Memory B cell (primary cell): ENCODE measurements around the gene MYO1A.

Source experiments
- ATAC-seq: fragments of 150-1000 bp; cut with Tn5 transposase; 2 replicates; pipeline ENCODE4 v1.10.0; 2021; ENCODE audit warnings: low read depth, mild to moderate bottlenecking, moderate library complexity
- DNase-seq, 2 donors: peaks; one replicate each; pipeline ENCODE4 v3.0.0; 2022; ENCODE audit warnings: low spot score in 2 of 2
- H3K27ac Mint-ChIP-seq: one replicate; pipeline ENCODE4 v1.8.0; 2022; ENCODE audit warnings: mild to moderate bottlenecking, moderate library complexity, mixed read lengths
- H3K27me3 Mint-ChIP-seq: one replicate; pipeline ENCODE4 v1.8.0; 2022; ENCODE audit warnings: mixed read lengths
- H3K36me3 Mint-ChIP-seq: one replicate; pipeline ENCODE4 v1.8.0; 2022; ENCODE audit warnings: mild to moderate bottlenecking, mixed read lengths
- H3K4me1 Mint-ChIP-seq: one replicate; pipeline ENCODE4 v1.8.0; 2022; ENCODE audit warnings: mixed read lengths
- H3K4me3 Mint-ChIP-seq: one replicate; pipeline ENCODE4 v1.8.0; 2022; ENCODE audit warnings: mild to moderate bottlenecking, moderate library complexity, mixed read lengths
- H3K9me3 Mint-ChIP-seq: one replicate; pipeline ENCODE4 v1.8.0; 2022; ENCODE audit warnings: mixed read lengths

Gene MYO1A

GRCh38 chr12:57047981-57048380, 1.9 kb downstream of the MYO1A start:
- Mint-ChIP-seq H3K4me3 (no peak overlapping the region), H3K9me3 (no peaks in the 10 kb centered on the region), H3K4me1 (peaks cover 22% of the 10 kb centered on the region), H3K36me3 (no peaks in the 10 kb centered on the region), H3K27ac (peak overlapping the region; percentile 68), H3K27me3 (peaks cover 1% of the 10 kb centered on the region)
- no peak for ATAC-seq
- DNase-seq = no peak

- H3K27ac Mint-ChIP-seq = peak overlapping the region; percentile 68
Measured at GRCh38 chr12:57046947-57047890, 2.7 kb downstream of the MYO1A start.

DNA sequence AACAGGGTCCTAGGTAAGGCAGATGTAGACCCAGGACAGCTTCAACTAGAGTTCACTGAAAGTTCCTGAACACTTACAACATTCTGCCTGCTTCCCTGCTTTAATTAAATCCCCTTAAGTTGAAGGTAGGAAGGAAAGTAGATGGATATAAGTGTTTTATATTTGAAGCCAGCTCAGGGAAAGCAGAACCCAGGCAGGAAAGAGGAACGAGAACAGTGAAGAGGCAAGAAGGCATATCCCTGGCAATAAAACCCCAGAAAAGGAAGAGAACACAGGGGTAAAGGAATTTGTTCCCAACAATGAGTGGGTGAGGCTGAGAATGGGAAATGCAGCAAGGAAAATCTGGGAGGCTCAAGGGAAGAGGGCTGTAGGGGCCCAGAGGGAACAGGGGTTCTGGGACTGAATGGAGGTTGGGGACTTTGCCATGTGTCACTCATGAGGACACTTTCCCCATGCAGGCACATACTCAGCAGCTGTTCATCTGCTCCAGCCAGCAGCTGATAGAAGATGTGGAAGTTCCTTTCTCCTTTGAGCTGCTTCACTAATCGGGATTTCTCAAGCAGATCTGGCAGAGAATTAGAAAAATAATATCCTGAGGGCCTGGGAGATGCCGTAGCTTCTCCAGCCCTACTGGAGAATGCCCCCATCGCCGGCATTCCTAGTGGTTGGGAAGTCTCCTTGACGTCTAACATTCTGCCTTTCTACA, 3.7 kb downstream of the MYO1A start:
- Mint-ChIP-seq H3K27ac (no peak overlapping the region), H3K4me1 (peaks cover 22% of the 10 kb centered on the region), H3K36me3 (no peaks in the 10 kb centered on the region), H3K4me3 (peak overlapping the region; percentile 73), H3K9me3 (no peaks in the 10 kb centered on the region), H3K27me3 (peaks cover 1% of the 10 kb centered on the region)
- no peak for DNase-seq
- ATAC-seq = no peak

More at GRCh38 chr12:57046947-57047890, 2.7 kb downstream of the MYO1A start:
- DNase-seq (no peak), ATAC-seq (peak; percentile 89)
- Mint-ChIP-seq H3K4me3 (peak overlapping the region; percentile 73), H3K4me1 (peaks cover 22% of the 10 kb centered on the region), H3K9me3 (no peaks in the 10 kb centered on the region), H3K36me3 (no peaks in the 10 kb centered on the region), H3K27me3 (peaks cover 1% of the 10 kb centered on the region)

DNA sequence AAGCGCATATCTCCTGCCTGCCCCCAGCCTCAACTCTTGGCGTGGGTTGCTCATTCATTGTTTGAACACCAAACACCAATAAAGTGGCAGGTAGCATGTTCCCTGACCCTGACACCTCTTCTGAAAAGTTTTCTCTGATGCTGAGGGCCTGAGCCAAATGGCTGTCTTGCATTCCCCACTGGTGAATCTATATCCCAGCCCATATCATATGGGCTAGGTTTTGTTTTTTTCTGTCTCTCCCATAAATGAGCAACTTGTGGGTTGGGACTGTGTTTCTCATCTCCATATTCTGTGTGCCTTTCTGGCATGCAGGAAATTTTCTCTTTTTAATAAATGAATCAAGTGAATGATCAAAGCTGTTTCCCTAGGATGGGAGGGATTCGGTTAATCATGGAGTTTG, 5.0 kb downstream of the MYO1A start:
- no peak for ATAC-seq
- H3K27me3 Mint-ChIP-seq = peaks cover 1% of the 10 kb centered on the region

GRCh38 chr12:57044468-57044867, 5.5 kb downstream of the MYO1A start:
- peaks cover 25% of the 10 kb centered on the region for H3K4me1 Mint-ChIP-seq
- H3K27me3 Mint-ChIP-seq = peaks cover 1% of the 10 kb centered on the region
- H3K9me3 Mint-ChIP-seq = no peaks in the 10 kb centered on the region
- no peak overlapping the region for H3K4me3 Mint-ChIP-seq
- no peak overlapping the region for H3K27ac Mint-ChIP-seq
- ATAC-seq (no peak), DNase-seq (no peak)
- H3K36me3 Mint-ChIP-seq = no peaks in the 10 kb centered on the region

More for the DNA sequence above, 5.0 kb downstream of the MYO1A start:
- Mint-ChIP-seq H3K4me3 (no peak overlapping the region), H3K27ac (no peak overlapping the region), H3K36me3 (no peaks in the 10 kb centered on the region), H3K9me3 (no peaks in the 10 kb centered on the region), H3K4me1 (peaks cover 25% of the 10 kb centered on the region)
- DNase-seq = no peak

DNA sequence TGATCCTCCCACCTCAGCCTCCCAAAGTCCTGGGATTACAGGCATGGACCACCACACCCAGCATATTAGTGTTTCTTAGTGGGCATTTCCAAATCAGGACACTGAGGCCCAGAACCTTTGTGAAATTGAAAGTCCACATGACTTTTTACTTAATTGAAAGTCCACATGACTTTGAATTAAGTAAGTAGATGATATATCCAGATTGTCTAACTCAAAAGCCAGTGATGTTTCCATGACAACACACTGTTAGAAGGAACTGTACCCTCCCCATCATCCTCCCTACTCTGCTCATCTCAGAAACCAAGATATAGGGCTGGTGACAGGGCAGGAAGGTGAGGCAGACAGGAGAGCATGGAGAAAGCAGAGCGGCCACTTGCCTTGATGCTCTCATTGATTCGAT, 7.2 kb downstream of the MYO1A start:
- Mint-ChIP-seq H3K27ac (no peak overlapping the region), H3K4me3 (no peak overlapping the region), H3K9me3 (no peaks in the 10 kb centered on the region), H3K4me1 (peaks cover 22% of the 10 kb centered on the region), H3K27me3 (peaks cover 1% of the 10 kb centered on the region), H3K36me3 (no peaks in the 10 kb centered on the region)
- no peak for ATAC-seq
- no peak for DNase-seq

DNA sequence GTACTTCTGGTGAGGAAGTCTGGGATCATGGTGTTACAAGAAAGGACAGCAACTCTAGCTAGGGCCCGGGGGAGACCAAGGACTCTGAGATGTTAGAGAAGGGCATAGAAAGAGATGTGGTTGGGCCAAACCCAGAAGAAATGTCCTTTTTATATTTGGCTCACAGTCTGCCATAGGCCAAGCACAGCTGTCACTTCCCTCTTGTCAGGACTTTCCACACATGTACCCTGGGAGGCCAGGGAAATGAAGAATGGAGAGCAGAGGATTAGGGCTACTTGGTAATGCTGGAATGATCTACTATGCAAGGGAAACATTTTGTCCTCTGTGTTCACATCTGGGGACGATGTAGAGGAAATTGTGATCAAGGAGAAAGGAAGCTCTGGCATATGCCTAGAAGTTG, 9.2 kb downstream of the MYO1A start:
- peaks cover 3% of the 10 kb centered on the region for H3K4me1 Mint-ChIP-seq
- peaks cover 1% of the 10 kb centered on the region for H3K27me3 Mint-ChIP-seq
- no peaks in the 10 kb centered on the region for H3K36me3 Mint-ChIP-seq
- no peak for DNase-seq
- ATAC-seq = no peak
- H3K4me3 Mint-ChIP-seq = no peak overlapping the region
- no peak overlapping the region for H3K27ac Mint-ChIP-seq
- H3K9me3 Mint-ChIP-seq = no peaks in the 10 kb centered on the region

GRCh38 chr12:57040211-57040610, 9.7 kb downstream of the MYO1A start:
- peaks cover 1% of the 10 kb centered on the region for H3K27me3 Mint-ChIP-seq
- no peak for DNase-seq
- no peaks in the 10 kb centered on the region for H3K9me3 Mint-ChIP-seq
- H3K27ac Mint-ChIP-seq = no peak overlapping the region
- peaks cover 2% of the 10 kb centered on the region for H3K4me1 Mint-ChIP-seq
- no peak overlapping the region for H3K4me3 Mint-ChIP-seq
- H3K36me3 Mint-ChIP-seq = no peaks in the 10 kb centered on the region
- no peak for ATAC-seq

DNA sequence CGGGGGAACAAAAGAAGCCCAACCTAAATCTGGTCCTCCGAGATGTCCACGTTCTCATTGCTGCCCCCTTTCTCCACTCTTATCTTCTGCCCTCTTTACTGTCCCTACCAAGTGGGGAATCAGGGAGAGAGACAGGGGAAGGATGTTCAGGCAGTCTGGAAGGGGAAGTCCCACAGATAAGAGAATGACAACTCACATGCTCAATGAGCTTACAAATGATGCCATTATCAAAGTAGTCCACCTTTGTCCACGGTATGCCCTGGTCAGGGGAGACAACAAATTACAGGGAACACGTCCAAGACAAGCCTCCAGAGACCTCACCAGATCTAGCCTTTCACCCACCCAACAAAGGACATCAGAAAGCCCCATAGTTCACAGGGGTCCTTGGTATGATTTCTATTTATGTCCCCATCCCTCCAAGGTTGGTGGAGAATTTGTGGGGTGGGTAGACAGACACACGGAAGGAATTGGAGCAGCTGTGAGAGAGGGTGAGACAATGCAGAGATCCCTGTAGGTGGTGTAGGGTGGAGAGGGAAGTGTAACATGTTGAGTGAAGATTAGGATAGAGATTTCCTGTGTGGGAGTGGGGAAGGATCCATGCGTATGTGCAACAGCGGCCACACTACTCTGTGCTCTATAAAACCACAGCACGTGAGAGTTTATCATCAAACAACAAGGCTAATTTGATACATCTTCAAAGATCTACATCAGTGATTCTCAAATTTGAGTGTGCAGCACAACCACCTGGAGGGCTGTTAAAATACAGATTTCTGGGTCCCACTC, 10.7 kb downstream of the MYO1A start:
- ATAC-seq (no peak), DNase-seq (no peak)
- Mint-ChIP-seq H3K4me1 (peaks cover 2% of the 10 kb centered on the region), H3K36me3 (no peaks in the 10 kb centered on the region), H3K27ac (no peak overlapping the region), H3K9me3 (no peaks in the 10 kb centered on the region), H3K4me3 (no peak overlapping the region), H3K27me3 (peaks cover 1% of the 10 kb centered on the region)

- ATAC-seq (no peak), DNase-seq (no peak)
- no peak overlapping the region for H3K27ac Mint-ChIP-seq
- H3K9me3 Mint-ChIP-seq = no peaks in the 10 kb centered on the region
- H3K36me3 Mint-ChIP-seq = no peaks in the 10 kb centered on the region
- no peak overlapping the region for H3K4me3 Mint-ChIP-seq
- H3K4me1 Mint-ChIP-seq = peaks cover 2% of the 10 kb centered on the region
- H3K27me3 Mint-ChIP-seq = no peaks in the 10 kb centered on the region
Measured at GRCh38 chr12:57037264-57037663, 12.7 kb downstream of the MYO1A start.

GRCh38 chr12:57033431-57033830, 16.5 kb downstream of the MYO1A start:
- ATAC-seq = no peak
- no peak for DNase-seq
- Mint-ChIP-seq H3K4me1 (peaks cover 9% of the 10 kb centered on the region), H3K4me3 (no peak overlapping the region), H3K27me3 (no peaks in the 10 kb centered on the region), H3K9me3 (no peaks in the 10 kb centered on the region), H3K36me3 (no peaks in the 10 kb centered on the region), H3K27ac (no peak overlapping the region)

GRCh38 chr12:57031789-57032188, 18.1 kb downstream of the MYO1A start:
- no peaks in the 10 kb centered on the region for H3K27me3 Mint-ChIP-seq
- ATAC-seq (no peak), DNase-seq (no peak)
- no peaks in the 10 kb centered on the region for H3K9me3 Mint-ChIP-seq
- H3K4me1 Mint-ChIP-seq = peaks cover 17% of the 10 kb centered on the region
- H3K36me3 Mint-ChIP-seq = no peaks in the 10 kb centered on the region
- H3K4me3 Mint-ChIP-seq = no peak overlapping the region
- H3K27ac Mint-ChIP-seq = peak overlapping the region; percentile 28

GRCh38 chr12:57031138-57031725, 18.7 kb downstream of the MYO1A start:
- H3K9me3 Mint-ChIP-seq = no peaks in the 10 kb centered on the region
- H3K36me3 Mint-ChIP-seq = no peaks in the 10 kb centered on the region
- H3K4me1 Mint-ChIP-seq = peaks cover 17% of the 10 kb centered on the region
- DNase-seq = peak in 1 of 2 donors; percentile 18
- peak overlapping the region; percentile 28 for H3K27ac Mint-ChIP-seq
- no peak overlapping the region for H3K4me3 Mint-ChIP-seq
- ATAC-seq = peak; percentile 94
- H3K27me3 Mint-ChIP-seq = peaks cover under 1% of the 10 kb centered on the region
